Calu3 (cell line): Measurements from ENCODE around the gene SKAP2. TPM values are rescaled to one million over a fixed set of nuclear protein-coding genes. Genes with fewer than 3 reads are reported as not detected.

ENCODE experiments used
- BruUV-seq: library from RNA; stranded (reverse); fragments of 400-500 nt; replicated peaks from 2 replicates; lab custom pipeline; 2021; lab: Mats Ljungman, UMichigan
- CTCF ChIA-PET: fragments of 300-600 bp; sonication (Branson Sonifier 250); formaldehyde crosslinking; loops from one replicate; lab custom pipeline; 2022; ENCODE audit warnings: antibody characterized with exemption; lab: Charles Lee
- DNase-seq: peaks from one replicate; pipeline ENCODE4 v3.0.0; 2022
- H3K27ac Mint-ChIP-seq: one replicate; pipeline ENCODE4 v1.8.0; 2022; ENCODE audit warnings: mixed read lengths; ENCODE audit not compliant: unreplicated experiment
- H3K27me3 Mint-ChIP-seq: one replicate; pipeline ENCODE4 v1.8.0; 2022; ENCODE audit warnings: mixed read lengths; ENCODE audit not compliant: unreplicated experiment
- H3K36me3 Mint-ChIP-seq: one replicate; pipeline ENCODE4 v1.8.0; 2022; ENCODE audit warnings: mild to moderate bottlenecking, moderate library complexity, mixed read lengths; ENCODE audit not compliant: insufficient read depth, unreplicated experiment
- H3K4me1 Mint-ChIP-seq: one replicate; pipeline ENCODE4 v1.8.0; 2022; ENCODE audit warnings: mild to moderate bottlenecking, low read depth, mixed read lengths; ENCODE audit not compliant: unreplicated experiment
- H3K4me3 Mint-ChIP-seq: one replicate; pipeline ENCODE4 v1.8.0; 2022; ENCODE audit warnings: mild to moderate bottlenecking, low read depth, moderate library complexity, mixed read lengths; ENCODE audit not compliant: unreplicated experiment
- H3K9me3 Mint-ChIP-seq: one replicate; pipeline ENCODE4 v1.8.0; 2022; ENCODE audit warnings: low read depth, mixed read lengths; ENCODE audit not compliant: unreplicated experiment
- CTCF ChIP-seq: fragments of 200-600 bp; IDR thresholded peaks from one replicate; pipeline ENCODE4 v1.8.0; 2022; ENCODE audit warnings: antibody characterized with exemption; ENCODE audit not compliant: unreplicated experiment
- intact Hi-C: fragments of 100-400 bp; cut with micrococcal nuclease; formaldehyde crosslinking; loops from one replicate; pipeline ENCODE4 v1.10.0; 2022; ENCODE audit not compliant: unreplicated experiment
- total RNA-seq: library from RNA; stranded (reverse); gene quantifications from 2 replicates; pipeline ENCODE4 v1.2.3, GENCODE V29; 2022

SKAP2 gene
- total RNA-seq, 1 experiment from 2014 or later, result 83.1 TPM

GRCh38 chr7:26664735-26665416, 199.5 kb downstream of the SKAP2 start:
- Mint-ChIP-seq H3K9me3 (no peaks in the 10 kb centered on the region), H3K27ac (peak overlapping the region; percentile 8), H3K4me1 (peaks cover 46% of the 10 kb centered on the region), H3K36me3 (no peaks in the 10 kb centered on the region), H3K4me3 (peak overlapping the region; percentile 28), H3K27me3 (no peaks in the 10 kb centered on the region)
- BruUV-seq, result no TSS peak
- CTCF ChIA-PET, result interaction anchor here (0.7 to 3.5 kb wide), 19 partner anchors 8 to 771 kb away, joined by 3 to 27 read pairs (median 4); no protein-coding TSS in a partner anchor
- DNase-seq, result peak; percentile 71
- intact Hi-C loops, result loop anchor here (10.0 kb wide), 1 partner anchor 580 kb away; no protein-coding TSS in a partner anchor
- no peak for TF ChIP-seq CTCF

GRCh38 chr7:26664274-26664673, 200.1 kb downstream of the SKAP2 start:
- CTCF ChIA-PET, result interaction anchor here (0.7 to 2.2 kb wide), 13 partner anchors 8 to 380 kb away, joined by 3 to 27 read pairs (median 4); no protein-coding TSS in a partner anchor
- no peak overlapping the region for H3K4me3 Mint-ChIP-seq
- H3K27me3 Mint-ChIP-seq, result no peaks in the 10 kb centered on the region
- TF ChIP-seq CTCF, result no peak
- DNase-seq, result no peak
- no TSS peak for BruUV-seq
- H3K9me3 Mint-ChIP-seq, result no peaks in the 10 kb centered on the region
- H3K27ac Mint-ChIP-seq, result peak overlapping the region; percentile 8
- intact Hi-C loops, result loop anchor here (10.0 kb wide), 1 partner anchor 579 kb away; no protein-coding TSS in a partner anchor
- H3K36me3 Mint-ChIP-seq, result no peaks in the 10 kb centered on the region
- peaks cover 46% of the 10 kb centered on the region for H3K4me1 Mint-ChIP-seq

GRCh38 chr7:26663874-26664273, 200.5 kb downstream of the SKAP2 start:
- no TSS peak for BruUV-seq
- no peaks in the 10 kb centered on the region for H3K27me3 Mint-ChIP-seq
- no peak for TF ChIP-seq CTCF

GRCh38 chr7:26662646-26663045, 201.7 kb downstream of the SKAP2 start:
- TF ChIP-seq CTCF, result no peak
- Mint-ChIP-seq H3K9me3 (no peaks in the 10 kb centered on the region), H3K4me3 (no peak overlapping the region), H3K4me1 (peaks cover 59% of the 10 kb centered on the region), H3K27ac (no peak overlapping the region), H3K27me3 (no peaks in the 10 kb centered on the region), H3K36me3 (no peaks in the 10 kb centered on the region)
- intact Hi-C loops, result loop anchor here (10.0 kb wide), 1 partner anchor 578 kb away; no protein-coding TSS in a partner anchor
- no peak for DNase-seq
- no TSS peak for BruUV-seq
- CTCF ChIA-PET, result interaction anchor here (1.1 kb wide), 1 partner anchor 293 kb away, joined by 4 read pairs; no protein-coding TSS in a partner anchor

More at GRCh38 chr7:26663874-26664273, 200.5 kb downstream of the SKAP2 start:
- Mint-ChIP-seq H3K27ac (no peak overlapping the region), H3K9me3 (no peaks in the 10 kb centered on the region), H3K4me3 (no peak overlapping the region), H3K36me3 (no peaks in the 10 kb centered on the region), H3K4me1 (peaks cover 50% of the 10 kb centered on the region)
- intact Hi-C loops, result loop anchor here (10.0 kb wide), 1 partner anchor 579 kb away; no protein-coding TSS in a partner anchor
- CTCF ChIA-PET, result interaction anchor here (0.7 to 2.2 kb wide), 9 partner anchors 7 to 379 kb away, joined by 3 to 27 read pairs (median 4); no protein-coding TSS in a partner anchor
- DNase-seq, result no peak
